NCI-H524 (cell line): ENCODE results near the gene CP.
A peak's percentile ranks its signal among the peaks of the same experiment; 100 is the strongest.

ENCODE experiments used
- DNase-seq, 2 experiments: peaks; one replicate each; lab custom pipeline; 2025; lab: John Stamatoyannopoulos, UW

Gene CP

GRCh38 chr3:149186219-149186618, 35.4 kb downstream of the CP start:
- DNase-seq, result no peak

- DNase-seq, result no peak
Measured at GRCh38 chr3:149181182-149181581, 40.4 kb downstream of the CP start.

GRCh38 chr3:149180057-149180573, 41.5 kb downstream of the CP start:
- DNase-seq, result no peak

DNA sequence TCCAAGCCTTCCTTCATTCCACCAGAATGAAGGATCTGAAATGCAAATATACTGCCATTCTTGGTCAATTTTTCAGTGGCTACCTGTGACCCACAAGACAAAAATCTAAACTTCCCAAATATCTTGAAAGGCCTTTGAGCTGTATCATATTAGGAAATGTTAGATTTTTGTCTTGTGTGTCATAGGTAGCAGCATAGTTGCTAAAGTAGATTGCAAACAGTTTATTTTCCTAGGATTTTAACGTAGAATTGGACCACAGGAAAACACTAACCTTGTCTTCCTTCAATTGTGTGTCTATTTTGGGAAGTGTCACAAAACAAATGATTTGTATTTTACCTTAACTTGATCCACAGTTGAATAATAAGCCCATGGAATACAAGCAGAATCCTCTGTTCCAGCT, 42.4 kb downstream of the CP start:
- no peak for DNase-seq

GRCh38 chr3:149177122-149177521, 44.5 kb downstream of the CP start:
- no peak for DNase-seq

GRCh38 chr3:149174901-149175300, 46.7 kb downstream of the CP start:
- DNase-seq, result no peak

- DNase-seq, result no peak
Measured at GRCh38 chr3:149170672-149171071, 51.0 kb downstream of the CP start.

DNA sequence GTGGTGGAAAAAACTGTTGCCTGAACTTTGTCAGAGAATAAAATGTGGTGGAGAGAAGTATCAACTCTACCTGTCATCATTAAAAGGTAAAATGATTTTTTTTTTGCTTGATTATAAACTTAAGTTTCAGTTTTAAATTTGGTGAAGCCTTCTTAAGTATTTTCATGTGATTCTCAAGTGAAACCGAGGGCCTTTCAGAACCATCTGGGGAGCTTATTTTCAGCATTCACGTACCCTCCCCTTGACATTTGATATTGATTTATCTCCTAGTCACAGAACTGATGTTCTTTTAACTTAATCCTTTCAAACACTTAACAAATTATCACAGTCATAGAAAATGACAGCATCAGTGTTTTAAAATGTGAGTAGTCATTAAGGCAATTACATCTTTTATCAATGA, 53.7 kb downstream of the CP start:
- peak; percentile 33 to 78 for DNase-seq

- DNase-seq, result no peak
Measured at GRCh38 chr3:149163066-149163465, 58.6 kb downstream of the CP start.

GRCh38 chr3:149162007-149162406, 59.6 kb downstream of the CP start:
- no peak for DNase-seq

DNA sequence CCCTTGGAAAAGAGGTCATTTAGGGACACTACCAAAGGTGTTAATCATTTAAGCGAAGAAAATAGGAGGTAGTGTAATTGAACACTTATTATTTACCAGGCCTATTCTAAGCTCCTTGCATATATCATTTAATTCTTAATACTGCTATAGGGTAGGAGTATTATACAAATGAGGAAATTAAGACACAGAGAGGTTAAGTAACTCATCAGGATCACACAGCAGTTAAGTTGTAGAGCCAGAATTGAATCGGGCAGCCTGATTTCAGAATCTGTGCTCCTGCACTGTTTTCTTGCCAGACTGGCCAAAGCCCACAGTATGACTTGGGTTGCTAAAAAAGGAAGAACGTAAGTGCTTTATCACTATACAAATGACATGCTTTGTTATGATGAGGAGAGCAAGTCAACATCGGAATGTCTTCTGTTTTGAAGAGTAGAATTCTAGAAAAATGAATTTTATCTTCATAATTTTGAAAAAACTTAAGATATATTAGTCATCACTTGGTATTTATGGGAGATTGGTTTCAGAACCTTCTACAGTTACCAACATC, 60.8 kb downstream of the CP start:
- DNase-seq, result no peak

DNA sequence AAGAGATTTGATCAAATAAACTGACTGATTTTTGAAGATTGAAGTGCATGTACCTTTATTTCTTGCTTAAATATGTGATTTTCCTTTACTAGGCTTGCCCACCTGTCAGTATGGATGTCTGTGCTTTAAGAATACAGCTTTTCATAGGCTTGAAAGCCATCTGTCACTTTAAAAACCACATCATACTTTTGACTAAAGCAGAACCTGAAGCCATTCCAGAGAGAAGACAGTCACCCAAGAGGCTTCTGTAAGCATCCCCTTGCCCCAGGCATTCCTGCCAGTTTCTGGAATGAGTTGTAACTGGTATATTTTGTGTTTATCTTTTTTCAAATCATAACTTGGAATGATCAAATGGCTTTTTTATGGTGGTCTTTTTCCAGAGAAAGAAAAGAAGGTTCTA, 68.2 kb downstream of the CP start:
- DNase-seq, result peak; percentile 5 to 63

DNA sequence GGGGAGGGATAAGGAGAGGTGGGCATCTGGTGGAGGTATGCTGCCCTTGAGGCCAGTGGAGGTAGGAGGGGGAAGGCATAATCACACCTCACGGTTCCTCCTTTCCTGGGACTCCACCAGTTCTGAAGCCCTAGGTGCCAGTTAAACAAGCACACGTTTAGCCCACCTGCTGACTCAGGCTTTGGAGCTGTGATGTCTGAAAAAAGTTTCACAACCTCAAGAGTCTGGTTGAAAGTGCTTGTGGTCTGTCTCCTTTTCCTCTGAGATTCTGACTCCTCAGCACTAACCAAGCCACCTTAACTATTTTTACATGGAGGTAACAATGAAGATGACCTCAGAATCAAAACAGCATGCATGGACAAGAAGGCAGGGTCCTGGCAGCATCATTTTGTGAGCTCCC, 69.2 kb downstream of the CP start:
- no peak for DNase-seq

DNA sequence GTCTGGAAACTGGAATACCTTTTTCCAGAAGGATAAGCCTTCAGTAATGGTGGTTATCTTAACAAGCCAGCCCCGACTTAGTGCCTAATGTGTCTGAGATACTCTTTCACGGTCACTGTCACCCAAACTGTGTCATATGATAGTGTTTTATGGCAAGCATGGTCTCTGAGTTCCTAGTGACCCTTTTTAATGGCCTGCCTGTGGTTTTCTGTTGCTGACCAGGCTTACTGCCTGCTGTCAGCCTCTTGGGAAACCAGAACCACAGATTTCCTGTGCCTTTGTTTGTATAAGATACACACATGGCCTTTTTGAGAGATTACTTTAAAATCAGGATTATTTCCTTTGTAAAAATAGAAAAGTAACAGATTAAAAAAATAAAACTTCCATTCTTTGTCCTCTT, 69.8 kb downstream of the CP start:
- DNase-seq, result no peak

GRCh38 chr3:149150436-149150835, 71.2 kb downstream of the CP start:
- DNase-seq, result no peak

- no peak for DNase-seq
Measured at GRCh38 chr3:149145974-149146373, 75.7 kb downstream of the CP start.

DNA sequence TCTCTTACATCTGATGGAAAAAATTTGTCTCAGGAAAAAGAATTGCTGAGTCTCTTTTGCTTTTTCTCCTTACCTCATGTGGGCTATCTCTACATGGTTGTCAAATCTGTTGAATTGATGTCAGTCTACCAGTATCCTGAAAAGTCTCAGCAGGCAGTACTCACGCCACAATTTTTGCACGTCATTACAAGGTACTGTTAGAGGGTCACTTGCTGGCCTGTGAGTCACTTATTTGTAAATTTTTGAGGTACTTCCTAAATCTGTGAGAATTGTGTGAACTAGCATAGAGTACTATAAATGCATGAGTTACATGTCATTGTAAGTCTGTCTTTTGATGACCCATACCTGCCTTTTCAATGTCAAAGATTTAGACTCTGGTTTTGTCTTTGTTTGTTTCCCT, 76.3 kb downstream of the CP start:
- no peak for DNase-seq

GRCh38 chr3:149142682-149143081, 78.9 kb downstream of the CP start:
- DNase-seq, result no peak

DNA sequence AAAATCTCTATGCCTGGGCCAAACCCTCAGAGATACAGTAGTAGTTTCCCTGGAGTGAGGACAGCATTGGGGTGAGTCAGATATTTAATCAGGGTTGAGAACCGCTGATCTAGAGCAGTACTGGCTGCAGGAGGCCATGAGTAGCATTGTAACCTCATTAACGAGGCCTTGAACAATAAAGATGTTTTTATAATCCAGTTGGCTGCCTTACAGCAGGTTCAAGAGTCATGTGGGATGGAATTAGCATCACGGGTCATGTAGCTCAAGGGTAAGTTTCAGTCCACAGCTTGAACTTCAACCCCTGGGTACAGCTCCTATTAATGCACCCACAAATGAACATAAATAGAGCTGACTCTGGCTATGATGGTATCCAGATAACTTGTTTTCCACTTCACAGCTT, 87.1 kb downstream of the CP start:
- DNase-seq, result no peak

GRCh38 chr3:149131589-149131988, 90.0 kb downstream of the CP start:
- DNase-seq, result no peak

GRCh38 chr3:149129326-149130205, 92.1 kb downstream of the CP start, which contains the start of gene HPS3:
HPS3 (plus strand) TSS chr3:149129638; CDS start chr3:149129724, 86 bp downstream.
- DNase-seq, result peak; percentile 88 to 95

- DNase-seq, result no peak
Measured at GRCh38 chr3:149128821-149129220, 92.8 kb downstream of the CP start.
